AG10803 (cell line): ENCODE measurements around the gene CHMP2B.

Experiments
- DNase-seq: peaks from one replicate; pipeline ENCODE4 v3.0.0; 2010; ENCODE audit warnings: low read depth
- H3K4me3 ChIP-seq: 2 replicates; pipeline ENCODE4 v1.5.1; 2011; ENCODE audit warnings: mild to moderate bottlenecking, low read length, control low read depth
- TF ChIP-seq, protein P1 (sequence below): conservative IDR thresholded peaks from 2 replicates; pipeline ENCODE4 v1.5.1; 2011; ENCODE audit warnings: mild to moderate bottlenecking, low read length, control low read depth, inconsistent platforms

CHMP2B gene

DNA sequence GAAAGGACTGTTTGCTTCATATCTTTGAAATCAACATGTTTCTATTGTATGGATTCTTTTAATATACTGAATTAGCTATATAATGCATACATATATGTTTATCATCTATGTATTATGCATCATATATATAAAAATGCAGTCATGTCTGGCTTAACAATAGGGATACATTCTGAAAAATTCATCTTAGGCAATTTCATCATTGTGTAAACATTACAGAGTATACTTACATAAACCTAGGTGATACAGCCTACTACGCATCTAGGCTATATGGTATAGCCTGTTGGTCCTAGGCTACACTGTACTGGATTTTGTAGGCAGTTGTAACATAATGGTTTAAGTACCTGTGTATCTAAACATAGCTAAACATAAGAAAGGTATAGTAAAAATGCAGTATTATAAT, 21.7 kb downstream of the CHMP2B start:
- H3K4me3 ChIP-seq, result no peak overlapping the region
- DNase-seq, result no peak
- TF ChIP-seq, protein P1, sequence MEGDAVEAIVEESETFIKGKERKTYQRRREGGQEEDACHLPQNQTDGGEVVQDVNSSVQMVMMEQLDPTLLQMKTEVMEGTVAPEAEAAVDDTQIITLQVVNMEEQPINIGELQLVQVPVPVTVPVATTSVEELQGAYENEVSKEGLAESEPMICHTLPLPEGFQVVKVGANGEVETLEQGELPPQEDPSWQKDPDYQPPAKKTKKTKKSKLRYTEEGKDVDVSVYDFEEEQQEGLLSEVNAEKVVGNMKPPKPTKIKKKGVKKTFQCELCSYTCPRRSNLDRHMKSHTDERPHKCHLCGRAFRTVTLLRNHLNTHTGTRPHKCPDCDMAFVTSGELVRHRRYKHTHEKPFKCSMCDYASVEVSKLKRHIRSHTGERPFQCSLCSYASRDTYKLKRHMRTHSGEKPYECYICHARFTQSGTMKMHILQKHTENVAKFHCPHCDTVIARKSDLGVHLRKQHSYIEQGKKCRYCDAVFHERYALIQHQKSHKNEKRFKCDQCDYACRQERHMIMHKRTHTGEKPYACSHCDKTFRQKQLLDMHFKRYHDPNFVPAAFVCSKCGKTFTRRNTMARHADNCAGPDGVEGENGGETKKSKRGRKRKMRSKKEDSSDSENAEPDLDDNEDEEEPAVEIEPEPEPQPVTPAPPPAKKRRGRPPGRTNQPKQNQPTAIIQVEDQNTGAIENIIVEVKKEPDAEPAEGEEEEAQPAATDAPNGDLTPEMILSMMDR, result no peak

DNA sequence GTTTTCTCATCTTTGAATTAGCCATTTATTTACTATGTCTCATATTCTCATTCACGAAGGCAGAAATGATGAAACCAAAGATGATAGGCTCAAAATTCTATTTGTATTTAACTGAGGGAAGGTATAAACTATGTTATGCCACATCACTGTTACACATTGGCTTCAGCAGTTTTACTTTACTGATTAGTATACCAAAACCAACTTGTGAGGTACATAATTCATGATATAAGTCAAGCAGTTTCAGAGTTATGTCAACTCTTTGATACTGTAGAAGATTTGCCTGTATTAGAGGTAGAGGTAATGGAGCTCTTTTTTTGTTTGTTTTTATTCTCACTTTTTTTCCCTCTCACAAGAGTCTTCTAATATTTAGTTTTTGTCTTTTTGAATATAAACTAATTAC, 22.9 kb downstream of the CHMP2B start:
- no peak for DNase-seq
- H3K4me3 ChIP-seq, result no peak overlapping the region
- TF ChIP-seq, protein P1, result no peak

DNA sequence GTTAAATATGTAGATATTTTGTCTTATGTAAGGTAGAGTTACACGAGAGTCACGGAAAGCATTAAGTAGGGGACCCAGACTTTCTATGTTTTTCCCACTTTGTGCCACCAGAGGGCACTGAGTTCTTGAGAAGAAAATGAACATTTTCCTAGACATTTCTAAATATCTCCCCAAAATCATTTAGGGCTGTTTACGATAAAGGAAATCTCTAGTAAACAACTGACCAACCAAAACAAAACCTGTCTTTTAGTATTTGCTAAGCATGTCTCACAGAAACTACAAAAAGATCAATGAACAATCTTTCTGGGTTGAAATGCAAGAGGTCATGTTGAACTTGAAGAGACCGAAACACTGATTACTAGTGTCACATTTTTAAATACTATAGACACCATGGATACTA, 33.2 kb downstream of the CHMP2B start:
- TF ChIP-seq, protein P1, result peak; percentile 83
- DNase-seq, result peak; percentile 57
- no peak overlapping the region for H3K4me3 ChIP-seq

DNA sequence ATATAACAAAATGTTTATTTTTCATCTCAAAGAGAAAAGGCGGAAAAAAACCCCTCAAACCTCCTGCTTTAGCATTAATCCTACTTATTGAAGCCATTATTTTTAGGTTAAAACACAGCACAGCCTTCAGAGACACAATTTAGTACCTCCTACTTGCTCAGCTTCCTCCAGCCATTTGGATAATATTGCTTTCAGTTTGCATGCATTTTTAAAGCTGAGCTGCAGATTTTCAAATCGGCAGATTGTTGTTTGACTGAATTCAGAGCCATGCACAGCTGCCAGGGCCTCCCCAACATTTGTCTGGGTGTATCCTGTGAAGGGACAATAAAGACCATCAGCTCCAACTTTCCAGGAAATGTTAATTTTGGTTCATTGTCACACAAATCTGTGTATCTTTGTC, 34.8 kb downstream of the CHMP2B start:
- H3K4me3 ChIP-seq, result no peak overlapping the region
- no peak for DNase-seq
- TF ChIP-seq, protein P1, result no peak

DNA sequence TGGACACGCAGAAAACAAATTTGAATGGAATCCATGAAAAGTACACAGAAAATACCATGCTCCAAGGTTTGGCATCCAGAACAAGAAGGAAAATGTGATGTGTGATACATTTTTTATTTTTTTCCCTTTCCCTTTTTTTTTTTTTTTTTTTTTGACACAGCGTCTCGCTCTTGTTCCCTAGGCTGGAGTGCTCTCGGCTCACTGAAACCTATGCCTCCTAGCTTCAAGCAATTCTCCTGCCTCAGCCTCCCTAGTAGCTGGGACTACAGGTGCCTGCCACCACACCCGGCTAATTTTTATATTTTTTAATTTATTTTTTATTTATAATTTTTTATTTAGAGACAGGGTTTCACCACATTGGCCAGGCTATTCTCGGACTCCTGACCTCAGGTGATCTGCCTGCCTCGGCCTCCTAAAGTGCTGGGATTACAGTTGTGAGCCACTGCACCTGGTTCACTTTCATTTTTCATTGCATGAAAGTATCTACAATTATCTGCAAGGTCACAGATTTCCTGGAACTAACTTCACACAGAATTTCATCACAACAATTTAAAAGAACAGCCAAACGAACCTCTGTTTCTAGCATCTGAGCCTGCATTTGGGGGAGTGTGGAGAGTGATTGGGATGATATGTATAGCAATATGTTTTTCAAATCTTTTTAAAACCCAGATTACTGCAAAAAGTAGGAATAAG, 41.0 kb downstream of the CHMP2B start:
- no peak overlapping the region for H3K4me3 ChIP-seq
- DNase-seq, result no peak
- TF ChIP-seq, protein P1, result no peak

DNA sequence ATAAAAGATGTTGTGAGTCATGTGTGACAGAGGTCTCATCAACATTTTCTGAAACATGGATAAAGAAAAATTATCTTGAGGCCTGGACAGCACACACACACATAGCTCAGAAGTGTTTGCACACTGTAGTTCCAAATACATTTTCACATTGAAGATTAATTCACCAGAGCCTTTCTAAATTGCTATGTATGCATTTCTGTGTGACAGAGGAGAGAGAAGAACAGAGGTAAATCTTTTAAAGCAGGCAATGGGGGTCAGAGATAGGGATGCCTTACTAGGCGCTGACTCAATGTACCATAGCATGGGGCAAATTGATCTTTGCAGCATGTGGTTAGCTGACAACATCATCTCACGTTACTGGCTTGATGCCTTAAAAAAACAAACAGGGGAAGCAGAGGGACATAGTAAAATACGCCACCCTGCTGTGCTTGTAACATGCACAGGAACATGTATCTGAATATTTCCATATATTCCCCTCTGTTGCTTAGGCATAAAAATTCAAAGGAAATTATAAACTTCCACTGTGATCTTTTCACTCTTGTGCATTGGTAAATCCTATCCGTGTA, 41.6 kb downstream of the CHMP2B start:
- no peak overlapping the region for H3K4me3 ChIP-seq
- no peak for DNase-seq
- TF ChIP-seq, protein P1, result no peak

DNA sequence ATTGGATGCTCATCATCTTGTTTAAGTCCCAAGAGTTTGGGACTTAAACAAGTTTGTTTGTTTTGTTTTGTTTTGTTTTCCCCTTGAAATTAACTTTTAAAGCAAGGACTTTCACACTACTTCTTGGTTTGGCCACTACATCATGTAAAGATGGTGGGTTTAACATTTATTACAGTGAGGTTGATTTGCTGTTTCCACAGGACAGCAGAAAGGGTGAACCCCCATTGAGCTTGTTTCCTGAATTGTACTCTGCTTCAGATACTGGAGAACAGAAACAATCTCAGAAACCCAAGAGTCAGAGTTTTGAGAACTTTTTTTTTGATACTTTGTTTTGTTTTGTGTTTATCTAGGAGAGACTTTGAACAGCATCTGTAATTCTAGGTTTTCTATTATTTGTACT, 42.6 kb downstream of the CHMP2B start:
- H3K4me3 ChIP-seq, result no peak overlapping the region
- TF ChIP-seq, protein P1, result no peak
- no peak for DNase-seq
